ENCODE measurements around the gene GABRD.

Gene GABRD

DNA sequence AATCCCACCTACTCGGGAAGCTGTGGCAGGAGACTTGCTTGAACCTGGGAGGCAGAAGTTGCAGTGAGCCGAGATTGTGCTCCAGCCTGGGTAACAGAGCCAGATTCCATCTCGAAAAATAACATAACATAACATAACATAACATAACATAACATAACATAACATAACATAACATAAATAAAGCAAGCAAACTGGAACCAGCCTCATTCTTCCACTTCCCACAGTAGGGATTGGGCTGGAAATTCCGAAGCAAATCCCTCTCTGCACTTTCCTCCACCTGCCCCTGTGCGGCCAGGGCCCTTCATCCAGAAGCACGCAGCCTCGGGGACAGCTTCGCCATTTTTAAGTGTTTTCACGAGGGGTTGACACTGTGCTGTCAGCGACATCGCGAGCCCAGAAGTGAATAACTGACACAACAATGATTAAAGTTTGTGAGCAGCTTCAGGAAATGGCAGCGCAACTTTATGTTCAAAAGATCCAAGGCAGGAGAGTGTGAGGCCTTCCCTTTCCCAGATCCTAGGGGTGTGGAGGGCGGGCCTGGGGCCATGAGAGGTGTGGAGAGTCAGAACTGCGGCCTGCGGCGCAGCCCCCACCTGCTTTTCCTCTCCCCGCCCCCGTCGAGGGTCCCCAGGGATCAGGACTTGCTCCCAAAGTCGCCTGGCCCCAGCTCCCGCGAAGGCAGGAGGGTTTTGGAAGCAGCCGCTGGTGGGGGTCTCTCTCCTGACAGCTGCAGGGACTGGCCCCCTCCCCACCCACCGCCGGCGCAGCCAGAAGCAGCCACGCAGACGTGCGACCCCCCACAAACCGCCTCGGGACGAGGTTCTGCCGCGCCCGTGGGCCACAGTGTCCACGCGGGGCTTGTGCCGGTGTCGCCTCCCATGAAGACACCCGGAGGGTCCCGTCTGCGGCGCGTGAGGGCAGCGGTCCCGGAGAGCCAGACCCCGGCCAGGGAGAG, 651 bp upstream of the GABRD start:
- DNase-seq: no peak

DNA sequence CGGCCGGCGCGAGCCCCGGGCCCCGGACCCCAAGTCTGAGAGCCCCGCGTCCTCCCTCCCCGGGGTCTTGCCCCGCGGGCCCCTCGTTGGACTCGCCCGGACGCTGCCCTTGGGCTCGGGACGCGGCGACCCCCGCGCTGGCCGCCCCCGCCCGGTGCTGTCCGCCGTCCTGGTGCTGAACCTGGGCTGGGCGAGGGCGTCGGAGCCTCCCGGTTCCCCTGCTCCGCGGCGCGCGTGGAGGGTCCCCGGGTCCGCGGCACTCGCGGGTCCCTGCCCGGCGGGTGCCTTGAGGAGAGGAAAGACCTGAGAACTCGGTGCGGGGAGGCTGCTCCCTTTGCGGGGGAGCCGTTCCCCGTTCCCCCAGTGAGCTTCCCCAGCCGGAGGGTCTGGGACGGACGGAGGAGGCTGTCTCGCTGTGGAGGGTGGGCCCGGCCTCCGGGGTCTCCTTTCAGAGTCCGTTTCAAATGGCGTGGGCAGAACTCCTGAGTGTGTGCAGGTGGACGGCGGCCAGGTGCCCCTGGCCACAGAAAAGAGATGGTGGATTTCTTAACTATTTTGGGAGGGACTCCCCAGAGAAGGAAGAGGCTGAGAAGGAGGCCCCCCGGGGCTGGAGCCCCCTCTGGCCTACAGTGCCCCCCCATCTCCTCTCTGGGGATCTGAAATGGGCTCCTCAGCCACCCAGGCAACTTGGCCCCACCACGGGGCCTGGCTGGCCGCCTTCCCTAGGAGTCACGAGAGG, 595 bp downstream of the GABRD start:
- no peak for DNase-seq

DNA sequence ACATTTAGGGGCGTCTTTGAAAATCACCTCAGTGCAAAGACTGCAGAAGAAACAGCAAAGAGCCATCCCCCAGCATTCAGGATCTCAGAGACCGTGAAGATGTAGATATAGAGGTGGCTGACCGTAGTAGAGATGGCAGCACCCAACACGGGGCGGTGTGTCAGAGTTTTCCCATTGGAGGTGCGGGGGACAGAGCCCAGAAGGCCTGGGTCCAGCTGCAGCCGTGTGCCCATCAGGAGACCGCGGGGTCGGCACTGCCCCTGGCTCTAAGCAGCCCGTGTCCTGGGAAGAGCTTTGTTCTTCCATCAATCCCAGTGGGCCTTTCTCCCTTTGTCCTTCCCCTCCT, 1.1 kb downstream of the GABRD start:
- no peak for DNase-seq

DNA sequence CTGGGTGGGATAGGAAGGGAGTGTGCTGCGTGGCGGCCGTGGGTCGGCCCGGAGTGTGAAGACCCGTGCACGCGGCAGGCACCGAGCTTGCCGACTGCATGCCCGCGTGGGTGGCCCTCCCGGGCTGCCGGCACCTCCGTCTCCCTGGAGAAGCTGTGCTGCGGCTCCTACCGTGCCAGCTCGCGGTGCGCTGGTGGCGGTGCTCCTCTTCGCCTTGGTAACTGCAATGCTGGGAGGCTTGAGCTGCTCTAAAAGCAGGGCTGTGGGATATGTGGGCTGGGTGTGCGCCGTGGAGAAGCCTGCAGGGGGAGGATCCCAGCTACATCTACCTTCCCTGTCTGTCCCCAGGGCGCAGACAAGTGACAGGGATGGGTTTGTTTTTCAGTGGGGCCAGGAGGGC, 2.4 kb downstream of the GABRD start:
- no peak for DNase-seq

DNA sequence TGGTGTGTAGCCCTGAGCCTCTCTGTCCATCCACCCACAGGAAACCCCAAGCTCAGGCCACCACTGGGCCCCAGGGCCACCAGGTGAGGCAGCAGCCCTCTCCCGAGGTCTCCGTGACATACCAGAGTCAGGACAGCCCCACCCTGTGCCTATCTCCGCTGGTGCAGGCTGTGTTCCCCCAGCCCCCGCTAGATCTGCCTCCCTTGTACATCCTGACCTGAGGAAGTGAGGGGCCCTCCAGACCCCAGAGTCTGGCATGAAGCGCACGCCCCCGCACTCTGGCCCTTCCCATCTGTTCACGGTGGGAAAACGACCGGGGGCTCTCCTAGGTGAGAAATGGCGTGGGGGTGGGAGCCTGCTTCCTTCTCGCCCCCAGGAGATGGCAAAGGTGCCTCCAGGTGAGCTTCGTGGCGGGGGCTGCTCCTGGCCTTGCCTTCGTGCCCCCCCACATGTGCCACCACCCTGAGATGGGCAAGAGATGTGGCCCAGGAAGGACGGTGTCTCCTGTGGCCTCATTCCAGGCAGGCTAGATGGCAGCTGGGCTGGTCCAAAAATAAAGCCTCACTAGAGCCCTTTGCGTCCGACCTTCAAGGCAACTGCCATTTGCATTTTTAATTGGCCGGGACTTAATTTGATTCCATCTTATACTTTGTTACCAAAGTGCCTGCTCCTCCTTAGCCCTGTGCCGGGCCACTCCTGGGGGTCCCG, 3.1 kb downstream of the GABRD start:
- no peak for DNase-seq

DNA sequence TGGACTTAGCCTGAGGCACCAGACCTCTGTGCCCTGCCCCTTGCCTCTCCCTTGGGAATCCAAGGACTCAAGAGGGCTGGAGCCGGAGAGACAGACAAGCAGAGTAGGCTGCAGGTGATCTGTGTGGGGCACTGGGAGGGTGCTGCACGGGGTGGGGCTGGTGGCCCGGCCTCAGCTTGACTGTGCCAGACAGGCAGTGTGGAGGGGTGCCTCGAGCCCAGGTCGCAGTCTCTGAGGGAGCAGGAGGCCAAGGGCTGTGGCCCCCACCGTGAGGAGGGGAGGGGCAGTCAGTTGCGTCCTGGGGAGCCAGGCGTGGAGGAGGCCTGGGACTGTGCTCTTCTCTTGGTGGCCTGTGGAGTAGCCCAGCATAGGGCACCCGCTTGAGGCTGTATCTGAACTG, 4.0 kb downstream of the GABRD start:
- DNase-seq: no peak

DNA sequence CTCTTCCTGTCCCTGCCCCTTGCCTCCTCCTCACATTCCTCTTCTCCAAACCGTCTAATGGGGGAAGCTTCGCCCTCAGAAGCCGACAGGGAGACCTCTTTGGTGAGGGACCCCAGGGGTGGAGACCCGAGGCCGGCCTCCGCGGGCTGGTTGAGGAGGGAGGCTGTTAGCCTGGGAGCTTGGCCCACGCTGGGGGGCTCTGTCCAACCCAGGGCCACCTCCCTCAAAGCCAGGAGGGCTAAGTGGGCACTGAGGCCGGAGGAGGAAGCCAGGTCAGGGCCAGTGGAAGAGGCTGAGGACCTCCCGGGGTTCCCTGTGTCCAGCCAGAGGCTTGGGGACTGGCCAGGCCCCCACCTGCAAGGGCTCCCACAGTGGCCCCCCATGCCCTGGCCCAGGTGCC, 5.3 kb downstream of the GABRD start:
- no peak for DNase-seq

DNA sequence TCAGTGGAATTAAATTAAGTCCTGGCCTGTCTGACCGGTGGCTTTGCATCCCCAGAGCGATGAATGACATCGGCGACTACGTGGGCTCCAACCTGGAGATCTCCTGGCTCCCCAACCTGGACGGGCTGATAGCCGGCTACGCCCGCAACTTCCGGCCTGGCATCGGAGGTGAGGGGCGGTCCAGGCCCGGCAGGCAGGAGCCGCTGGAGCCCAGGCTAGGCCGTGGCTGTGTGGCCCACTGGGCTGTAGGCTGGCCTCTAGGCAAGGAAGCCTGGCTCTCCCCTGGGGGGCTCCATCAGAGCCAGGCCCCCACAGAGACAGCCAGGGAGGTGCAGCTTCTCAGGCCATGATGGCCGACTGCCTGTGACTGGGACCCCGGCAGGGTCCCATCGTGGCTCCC, 5.7 kb downstream of the GABRD start:
- no peak for DNase-seq

DNA sequence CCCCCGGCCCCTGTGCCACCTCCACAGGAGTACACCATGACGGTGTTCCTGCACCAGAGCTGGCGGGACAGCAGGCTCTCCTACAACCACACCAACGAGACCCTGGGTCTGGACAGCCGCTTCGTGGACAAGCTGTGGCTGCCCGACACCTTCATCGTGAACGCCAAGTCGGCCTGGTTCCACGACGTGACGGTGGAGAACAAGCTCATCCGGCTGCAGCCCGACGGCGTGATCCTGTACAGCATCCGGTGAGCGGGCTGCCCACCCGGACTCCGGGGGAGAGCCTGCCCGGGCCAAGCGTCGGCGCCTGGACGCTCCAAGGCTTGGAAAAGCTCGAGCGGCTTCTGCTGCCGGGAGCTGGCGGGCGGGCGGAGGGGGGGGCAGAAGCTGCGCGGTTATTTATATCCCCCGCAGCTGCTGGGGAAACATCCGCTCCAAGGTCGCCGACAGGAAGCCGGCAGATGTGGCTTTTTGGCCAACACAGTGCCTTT, 6.4 kb downstream of the GABRD start:
- DNase-seq: peak; percentile 20

DNA sequence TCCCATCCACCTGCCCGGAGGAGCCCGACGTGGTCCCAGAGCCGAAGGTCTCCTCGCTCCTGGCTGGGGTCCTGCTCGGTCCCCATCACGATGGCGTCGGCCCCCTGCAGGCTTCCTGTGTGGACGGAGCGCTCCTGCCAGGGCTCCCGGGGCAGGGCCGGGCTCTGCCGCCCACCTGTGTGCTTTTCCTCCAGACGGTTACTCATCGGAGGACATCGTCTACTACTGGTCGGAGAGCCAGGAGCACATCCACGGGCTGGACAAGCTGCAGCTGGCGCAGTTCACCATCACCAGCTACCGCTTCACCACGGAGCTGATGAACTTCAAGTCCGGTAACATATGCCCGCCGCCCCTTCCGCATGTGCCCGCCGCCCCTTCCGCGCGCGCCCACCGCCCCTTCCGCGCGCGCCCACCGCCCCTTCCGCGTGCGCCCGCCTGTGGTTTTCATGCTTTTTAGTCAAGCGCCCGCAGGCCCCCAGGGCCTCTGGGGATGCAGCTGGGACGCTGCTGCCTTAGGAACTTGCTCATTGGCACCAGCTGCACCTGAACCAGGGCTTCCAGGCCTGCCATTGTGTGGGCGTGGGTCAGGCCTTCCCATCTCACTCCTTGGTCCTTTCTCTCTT, 8.9 kb downstream of the GABRD start:
- no peak for DNase-seq

DNA sequence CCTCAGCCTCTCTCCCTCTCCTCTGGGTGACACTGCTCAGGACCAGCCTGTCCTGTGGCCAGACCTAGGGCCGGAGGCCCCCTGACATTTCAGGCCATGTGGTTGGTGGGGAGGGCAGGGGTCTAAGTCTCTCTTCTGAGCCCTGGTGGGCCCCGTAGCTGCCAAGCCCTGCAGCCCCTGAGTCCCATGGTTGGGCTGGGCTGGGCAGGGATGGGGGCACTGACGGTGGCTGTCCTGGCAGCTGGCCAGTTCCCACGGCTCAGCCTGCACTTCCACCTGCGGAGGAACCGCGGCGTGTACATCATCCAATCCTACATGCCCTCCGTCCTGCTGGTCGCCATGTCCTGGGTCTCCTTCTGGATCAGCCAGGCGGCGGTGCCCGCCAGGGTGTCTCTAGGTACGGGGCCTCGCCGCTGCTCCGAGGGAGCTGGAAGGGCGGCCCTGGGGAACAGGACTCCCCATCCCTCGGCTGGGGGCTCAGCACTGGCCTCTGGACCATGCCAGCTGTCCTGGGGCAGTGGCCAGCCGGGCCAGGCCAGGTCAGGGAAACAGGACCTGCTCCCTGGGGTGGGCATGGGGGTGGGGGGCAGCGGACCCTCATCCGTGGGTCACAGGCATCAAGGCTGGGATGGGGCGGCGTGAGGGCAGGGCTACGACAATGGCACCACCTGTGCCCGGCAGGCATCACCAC, 9.9 kb downstream of the GABRD start:
- DNase-seq: no peak

DNA sequence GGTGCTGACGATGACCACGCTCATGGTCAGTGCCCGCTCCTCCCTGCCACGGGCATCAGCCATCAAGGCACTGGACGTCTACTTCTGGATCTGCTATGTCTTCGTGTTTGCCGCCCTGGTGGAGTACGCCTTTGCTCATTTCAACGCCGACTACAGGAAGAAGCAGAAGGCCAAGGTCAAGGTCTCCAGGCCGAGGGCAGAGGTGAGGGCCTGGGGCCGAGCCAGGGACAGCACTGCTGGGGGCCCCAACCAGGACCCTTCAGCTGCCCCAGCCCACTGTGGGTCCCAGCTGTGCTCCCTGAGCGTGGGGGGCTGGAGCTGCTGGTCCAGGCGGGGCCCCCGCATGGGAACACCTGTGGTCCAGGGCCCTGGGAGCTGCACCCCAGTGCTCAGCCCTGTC, 10.4 kb downstream of the GABRD start:
- DNase-seq: no peak

DNA sequence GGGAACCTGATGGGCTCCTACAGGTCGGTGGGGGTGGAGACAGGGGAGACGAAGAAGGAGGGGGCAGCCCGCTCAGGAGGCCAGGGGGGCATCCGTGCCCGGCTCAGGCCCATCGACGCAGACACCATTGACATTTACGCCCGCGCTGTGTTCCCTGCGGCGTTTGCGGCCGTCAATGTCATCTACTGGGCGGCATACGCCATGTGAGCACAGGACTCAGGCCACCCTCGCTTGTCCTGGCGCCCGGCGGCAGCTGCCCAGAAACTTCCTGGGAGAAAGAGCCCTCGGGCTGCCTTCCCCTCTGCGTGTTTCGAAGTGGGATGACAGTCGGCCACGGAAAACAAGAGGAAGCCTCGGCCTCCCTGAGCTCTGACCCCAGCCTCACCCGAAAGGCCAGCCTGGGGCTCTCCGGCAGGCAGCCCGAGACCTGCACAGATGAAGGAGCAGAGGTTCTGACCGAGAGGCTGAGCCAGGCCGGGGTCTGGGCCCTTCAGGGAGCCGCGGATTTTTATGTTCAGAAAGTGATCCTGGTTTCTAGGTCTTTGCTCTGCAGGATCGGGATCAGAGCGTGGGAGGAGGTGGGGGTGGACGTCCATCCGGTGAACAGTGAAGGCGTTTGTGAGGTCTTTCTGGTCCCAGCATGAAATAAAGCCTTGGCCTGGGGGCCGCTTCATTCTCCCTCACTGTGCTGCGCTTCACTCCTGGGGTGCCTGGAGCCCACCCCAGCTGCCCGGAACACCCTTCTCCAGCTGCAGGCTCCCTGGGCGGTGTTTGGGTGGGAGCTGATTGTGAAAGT, 11.1 kb downstream of the GABRD start:
- no peak for DNase-seq

DNA sequence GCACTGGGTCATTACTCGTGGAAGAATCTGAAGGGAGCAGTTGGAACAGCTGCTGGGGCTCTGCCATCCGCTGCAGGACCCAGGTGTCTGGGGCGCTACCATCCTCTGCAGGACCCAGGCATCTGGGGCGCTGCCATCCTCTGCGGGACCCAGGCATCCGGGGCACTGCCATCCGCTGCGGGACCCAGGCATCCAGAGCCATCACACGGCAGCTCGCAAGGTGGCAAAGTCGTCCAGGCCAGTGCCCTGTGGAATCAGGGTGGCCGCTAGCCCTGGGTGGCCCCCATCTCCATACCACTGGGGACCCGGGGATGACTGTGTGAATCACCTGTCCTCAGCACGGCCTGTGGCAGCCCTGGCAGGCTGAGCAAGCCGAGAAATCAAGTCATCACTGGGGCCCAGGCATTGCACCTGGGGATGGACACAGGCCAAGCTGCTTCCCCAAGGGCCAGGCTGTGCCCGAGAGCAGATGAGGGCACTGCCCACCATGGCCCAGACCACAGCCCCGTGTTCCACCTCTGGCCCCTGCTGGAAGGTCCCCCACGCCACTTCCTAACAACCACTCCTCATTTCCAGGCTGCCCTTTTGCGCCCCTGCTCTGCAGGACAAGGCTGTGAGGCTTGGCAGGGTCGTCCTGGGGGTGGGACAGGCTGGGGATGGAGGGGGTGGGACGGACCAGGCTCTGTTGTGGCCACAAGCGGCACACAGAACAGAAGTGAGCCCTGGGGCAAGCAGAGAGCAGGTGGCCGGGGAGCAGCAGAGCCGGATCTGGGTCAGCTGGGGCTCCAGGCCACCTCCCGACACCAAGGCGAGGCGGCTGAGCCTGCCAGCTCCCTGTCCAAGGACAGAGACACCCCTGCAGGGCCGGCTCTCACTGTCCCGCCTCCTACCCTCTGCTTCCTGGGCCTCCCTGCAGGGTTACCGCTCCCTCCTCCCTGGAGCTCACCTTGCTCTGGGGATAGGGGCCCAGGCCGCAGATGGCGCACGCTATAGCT, 12.7 kb downstream of the GABRD start:
- no peak for DNase-seq

DNA sequence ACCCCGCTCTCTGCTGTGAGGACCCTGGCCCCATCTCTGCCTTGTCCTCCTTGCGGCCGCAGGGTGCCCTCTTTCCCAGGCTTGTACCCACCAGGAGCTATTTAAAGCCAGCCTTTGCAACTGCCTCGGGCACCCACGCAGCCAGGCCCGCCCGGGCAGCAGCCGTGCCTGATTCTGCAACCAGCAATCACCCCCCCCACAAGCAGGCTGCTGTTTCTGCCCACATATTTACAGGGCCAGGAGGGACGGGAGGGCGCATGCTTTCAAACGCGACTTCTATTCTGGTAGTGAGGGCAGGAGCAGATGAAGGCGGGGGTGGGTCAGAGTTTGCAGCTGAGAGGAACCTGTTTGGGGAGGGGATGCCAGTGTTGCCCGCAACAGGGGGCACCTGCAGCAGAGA, 13.6 kb downstream of the GABRD start:
- DNase-seq: no peak

DNA sequence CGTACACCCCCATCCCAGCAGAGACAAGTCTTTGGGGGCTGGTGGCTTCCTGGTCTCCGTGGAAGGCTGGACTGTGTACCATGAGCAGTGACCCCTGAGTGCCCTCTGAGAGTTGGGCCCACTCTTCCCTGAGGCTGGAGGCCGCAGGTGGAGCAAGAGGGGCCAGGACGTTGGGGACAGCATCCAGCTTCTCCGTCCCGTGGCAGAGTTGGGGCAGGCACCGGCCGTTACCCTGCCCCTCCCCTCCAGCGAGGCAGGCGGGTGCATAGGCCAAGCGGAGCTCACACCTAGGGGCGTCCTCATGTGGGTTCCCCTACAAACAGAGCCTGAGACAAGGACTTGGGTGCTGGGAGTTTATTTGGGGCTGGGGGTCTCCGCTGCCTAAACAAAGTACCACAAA, 14.0 kb downstream of the GABRD start:
- no peak for DNase-seq

DNA sequence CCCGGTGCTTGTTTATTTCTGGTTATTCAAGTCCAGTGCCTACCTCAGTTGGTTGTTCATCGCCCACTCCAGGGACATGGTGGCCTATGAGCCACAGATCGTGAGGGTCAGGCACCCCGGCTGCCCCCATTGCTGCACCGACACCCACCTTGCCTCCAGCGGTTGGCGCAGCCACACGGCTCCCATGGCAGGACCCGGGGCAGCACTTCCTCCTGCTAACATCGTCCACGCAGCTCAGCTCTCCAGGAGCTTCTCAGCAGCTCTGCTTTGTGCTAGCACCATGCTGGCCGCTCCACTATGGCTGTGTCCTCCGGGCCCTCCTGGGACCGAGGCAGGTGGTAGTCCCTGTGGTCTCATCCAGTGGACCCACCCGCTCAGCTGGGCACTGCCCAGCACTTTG, 17.1 kb downstream of the GABRD start:
- no peak for DNase-seq

DNA sequence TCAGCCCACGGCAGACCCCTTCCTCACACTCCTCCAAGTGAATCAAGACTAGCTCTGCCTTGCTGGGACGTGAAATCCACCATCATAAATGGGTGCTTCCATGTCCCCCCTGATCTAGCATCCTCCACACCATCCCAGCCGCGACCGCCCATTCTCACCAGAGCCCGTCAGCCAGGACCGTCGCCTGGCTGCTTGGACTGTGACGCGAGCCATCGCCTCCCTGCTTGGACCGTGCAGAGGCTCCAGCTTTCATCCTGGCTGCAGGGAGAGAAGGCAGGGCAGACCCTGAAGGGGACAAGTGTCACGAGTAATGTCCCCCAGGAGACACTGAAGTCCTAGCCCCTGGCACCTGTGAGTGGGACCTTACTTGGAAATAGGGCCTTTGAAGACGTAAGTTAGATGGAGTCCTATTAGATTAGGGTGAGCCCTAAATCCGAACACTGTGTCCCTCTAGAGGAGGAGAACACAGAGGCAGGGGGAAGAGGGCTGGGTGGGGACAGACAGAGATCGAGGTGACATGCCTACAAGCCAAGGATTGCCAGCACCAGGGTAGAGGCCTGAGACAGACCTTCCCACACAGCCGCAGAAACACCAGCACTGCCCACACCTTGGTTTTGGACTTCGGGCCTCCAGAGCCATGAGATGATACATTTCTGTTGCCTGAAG, 18.3 kb downstream of the GABRD start:
- no peak for DNase-seq

DNA sequence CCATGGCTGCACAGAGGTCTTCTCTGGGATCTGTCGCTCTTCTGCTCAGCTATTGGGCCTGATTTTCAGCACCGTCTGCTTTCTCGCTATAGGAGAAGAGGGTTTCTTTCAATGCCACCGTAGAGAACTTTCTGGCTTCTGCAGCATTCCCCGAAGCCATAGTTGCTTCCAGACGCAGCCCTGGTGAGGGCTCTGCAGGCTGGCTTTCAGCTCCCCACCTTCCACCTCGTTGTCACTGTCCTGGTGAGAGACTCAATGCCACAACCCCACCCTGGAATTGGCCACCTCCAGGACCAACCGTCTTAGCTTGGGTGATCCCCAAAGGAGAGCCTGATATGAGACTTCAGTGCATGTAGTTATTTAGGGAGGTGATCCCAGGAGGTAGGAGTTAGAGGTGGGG, 19.1 kb downstream of the GABRD start:
- DNase-seq: no peak

DNA sequence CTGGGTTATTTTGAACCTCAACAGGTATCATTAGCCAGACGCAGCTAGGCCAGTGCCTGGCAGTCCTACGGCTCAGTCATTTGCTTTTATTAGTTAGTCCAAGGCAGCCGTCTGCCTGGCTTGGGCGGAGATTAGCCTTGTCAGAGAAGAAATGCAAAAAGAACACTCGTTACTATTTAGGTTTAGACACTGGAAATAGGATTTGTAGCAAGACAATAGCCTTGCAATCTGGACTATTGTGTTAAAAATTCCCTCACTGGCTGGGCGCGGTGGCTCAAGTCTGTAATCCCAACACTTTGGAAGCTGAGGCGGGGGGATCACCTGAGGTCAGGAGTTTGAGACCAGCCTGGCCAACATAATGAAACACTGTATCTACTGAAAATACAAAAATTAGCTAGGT, 20.1 kb downstream of the GABRD start:
- DNase-seq: no peak

Data from GDM1 (cell line).